Measurements from ENCODE around the gene SLC2A9.

DNA sequence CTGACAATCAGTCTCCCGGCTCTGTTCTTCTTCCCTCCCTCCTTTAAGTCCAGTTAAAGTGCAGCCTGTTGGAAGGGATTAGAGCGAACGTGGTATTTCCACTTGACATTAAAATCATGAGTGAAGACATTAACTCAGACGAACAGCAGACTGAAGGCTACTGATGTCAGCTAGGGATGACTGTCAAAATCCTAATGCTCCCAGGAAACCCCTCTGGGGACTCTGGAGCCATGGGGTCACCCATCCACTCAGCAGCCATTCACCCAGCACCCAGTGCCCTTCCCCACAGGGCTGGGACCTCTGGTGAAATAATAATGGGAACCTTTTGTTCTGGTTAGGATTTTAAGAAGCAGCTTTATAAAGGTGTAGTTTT is 126.0 kb downstream of the SLC2A9 start:
- TF ChIP-seq, protein P1, sequence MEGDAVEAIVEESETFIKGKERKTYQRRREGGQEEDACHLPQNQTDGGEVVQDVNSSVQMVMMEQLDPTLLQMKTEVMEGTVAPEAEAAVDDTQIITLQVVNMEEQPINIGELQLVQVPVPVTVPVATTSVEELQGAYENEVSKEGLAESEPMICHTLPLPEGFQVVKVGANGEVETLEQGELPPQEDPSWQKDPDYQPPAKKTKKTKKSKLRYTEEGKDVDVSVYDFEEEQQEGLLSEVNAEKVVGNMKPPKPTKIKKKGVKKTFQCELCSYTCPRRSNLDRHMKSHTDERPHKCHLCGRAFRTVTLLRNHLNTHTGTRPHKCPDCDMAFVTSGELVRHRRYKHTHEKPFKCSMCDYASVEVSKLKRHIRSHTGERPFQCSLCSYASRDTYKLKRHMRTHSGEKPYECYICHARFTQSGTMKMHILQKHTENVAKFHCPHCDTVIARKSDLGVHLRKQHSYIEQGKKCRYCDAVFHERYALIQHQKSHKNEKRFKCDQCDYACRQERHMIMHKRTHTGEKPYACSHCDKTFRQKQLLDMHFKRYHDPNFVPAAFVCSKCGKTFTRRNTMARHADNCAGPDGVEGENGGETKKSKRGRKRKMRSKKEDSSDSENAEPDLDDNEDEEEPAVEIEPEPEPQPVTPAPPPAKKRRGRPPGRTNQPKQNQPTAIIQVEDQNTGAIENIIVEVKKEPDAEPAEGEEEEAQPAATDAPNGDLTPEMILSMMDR (IDR thresholded peaks at IDR 0.05; ENCODE audit: low read depth, low read length), result no peak
- no peak for TF ChIP-seq EZH2phosphoT487 (IDR thresholded peaks at IDR 0.05; ENCODE audit: low read depth)

Data from OCI-LY3 (cell line).